Astrocyte (in vitro differentiated cells and primary cell): ENCODE results near the gene MRPL4. TPM values are rescaled to one million over a fixed set of nuclear protein-coding genes. Genes with fewer than 3 reads are reported as not detected.

Source experiments
- DNase-seq: peaks from one replicate; pipeline ENCODE4 v3.0.0-alpha.2; 2010; ENCODE audit warnings: low read depth
- FAIRE-seq: peaks from 2 replicates; lab custom pipeline; 2011; peaks lifted over from hg19 to GRCh38; lab: Jason Lieb, UNC
- H2AFZ ChIP-seq: 2 replicates; pipeline ENCODE4 v1.6.0; 2012; ENCODE audit warnings: low read depth, low read length, inconsistent platforms
- H3K27ac ChIP-seq: 2 replicates; pipeline ENCODE4 v1.5.1; 2011; ENCODE audit warnings: low read depth, low read length, inconsistent platforms
- H3K27me3 ChIP-seq: 2 replicates; pipeline ENCODE4 v1.6.0; 2011; ENCODE audit warnings: low read length, inconsistent platforms; ENCODE audit not compliant: insufficient read depth
- H3K36me3 ChIP-seq: 2 replicates; pipeline ENCODE4 v1.5.1; 2011; ENCODE audit warnings: low read length, inconsistent platforms; ENCODE audit not compliant: insufficient read depth
- H3K4me1 ChIP-seq: 2 replicates; pipeline ENCODE4 v1.5.1; 2011; ENCODE audit warnings: low read length, inconsistent platforms; ENCODE audit not compliant: insufficient read depth
- H3K4me2 ChIP-seq: 2 replicates; pipeline ENCODE4 v1.6.0; 2012; ENCODE audit warnings: low read length, inconsistent platforms
- H3K4me3 ChIP-seq: 2 replicates; pipeline ENCODE4 v1.5.1; 2011; ENCODE audit warnings: low read depth, mild to moderate bottlenecking, low read length, inconsistent platforms; ENCODE audit not compliant: insufficient read depth
- H3K79me2 ChIP-seq: 2 replicates; pipeline ENCODE4 v1.6.0; 2012; ENCODE audit warnings: mild to moderate bottlenecking, low read length, inconsistent platforms; ENCODE audit not compliant: insufficient read depth
- H3K9ac ChIP-seq: 2 replicates; pipeline ENCODE4 v1.6.0; 2012; ENCODE audit warnings: mild to moderate bottlenecking, low read length, inconsistent platforms
- H3K9me3 ChIP-seq: 2 replicates; pipeline ENCODE4 v1.5.1; 2012; ENCODE audit warnings: low read depth, mild to moderate bottlenecking, low read length, inconsistent platforms; ENCODE audit not compliant: insufficient read depth
- H4K20me1 ChIP-seq: 2 replicates; pipeline ENCODE4 v1.6.0; 2012; ENCODE audit warnings: low read length, inconsistent platforms; ENCODE audit not compliant: insufficient read depth
- H3K27ac Mint-ChIP-seq: one replicate; pipeline ENCODE4 v1.8.0; 2021; ENCODE audit warnings: mild to moderate bottlenecking, mixed read lengths; ENCODE audit not compliant: unreplicated experiment
- H3K27me3 Mint-ChIP-seq: one replicate; pipeline ENCODE4 v1.8.0; 2021; ENCODE audit warnings: low read depth, mixed read lengths; ENCODE audit not compliant: unreplicated experiment
- H3K36me3 Mint-ChIP-seq: one replicate; pipeline ENCODE4 v1.8.0; 2021; ENCODE audit warnings: low read depth, mixed read lengths; ENCODE audit not compliant: unreplicated experiment
- H3K4me1 Mint-ChIP-seq: one replicate; pipeline ENCODE4 v1.8.0; 2021; ENCODE audit warnings: low read depth, mixed read lengths; ENCODE audit not compliant: unreplicated experiment
- H3K4me3 Mint-ChIP-seq: one replicate; pipeline ENCODE4 v1.8.0; 2021; ENCODE audit warnings: mild to moderate bottlenecking, moderate library complexity, mixed read lengths; ENCODE audit not compliant: unreplicated experiment
- H3K9me3 Mint-ChIP-seq: one replicate; pipeline ENCODE4 v1.8.0; 2021; ENCODE audit warnings: mild to moderate bottlenecking, mixed read lengths; ENCODE audit not compliant: unreplicated experiment
- EZH2 ChIP-seq: IDR thresholded peaks from 2 replicates; pipeline ENCODE4 v1.6.1; 2012; ENCODE audit warnings: mild to moderate bottlenecking, low read length, inconsistent platforms; ENCODE audit not compliant: insufficient read depth
- total RNA-seq: library from RNA; stranded (reverse); gene quantifications from 2 replicates; pipeline ENCODE4 v1.2.1, GENCODE V29; 2021
- TF ChIP-seq, protein P1 (sequence below): IDR thresholded peaks from 2 replicates; pipeline ENCODE4 v1.5.1; 2011; ENCODE audit warnings: low read depth, mild to moderate bottlenecking, inconsistent platforms, low read length, moderate library complexity; ENCODE audit not compliant: insufficient read depth

Gene MRPL4
- total RNA-seq, 1 donor from 2014 or later = 60.3 TPM

GRCh38 chr19:10270180-10270615, 18.2 kb downstream of the MRPL4 start:
- Histone ChIP-seq H3K79me2 (no peaks in the 10 kb centered on the region), H3K27me3 (peaks cover 13% of the 10 kb centered on the region), H3K4me2 (peak overlapping the region; percentile 76), H3K4me3 (no peak overlapping the region), H2AFZ (peak overlapping the region; percentile 32), H4K20me1 (no peaks in the 10 kb centered on the region), H3K36me3 (no peaks in the 10 kb centered on the region), H3K9ac (peak overlapping the region; percentile 29), H3K9me3 (no peaks in the 10 kb centered on the region), H3K4me1 (peaks cover 12% of the 10 kb centered on the region), H3K27ac (no peak overlapping the region)
- Mint-ChIP-seq H3K27ac (no peak overlapping the region), H3K4me1 (no peaks in the 10 kb centered on the region), H3K27me3 (peaks cover 23% of the 10 kb centered on the region), H3K9me3 (no peaks in the 10 kb centered on the region), H3K4me3 (no peak overlapping the region), H3K36me3 (no peaks in the 10 kb centered on the region)
- TF ChIP-seq, protein P1, sequence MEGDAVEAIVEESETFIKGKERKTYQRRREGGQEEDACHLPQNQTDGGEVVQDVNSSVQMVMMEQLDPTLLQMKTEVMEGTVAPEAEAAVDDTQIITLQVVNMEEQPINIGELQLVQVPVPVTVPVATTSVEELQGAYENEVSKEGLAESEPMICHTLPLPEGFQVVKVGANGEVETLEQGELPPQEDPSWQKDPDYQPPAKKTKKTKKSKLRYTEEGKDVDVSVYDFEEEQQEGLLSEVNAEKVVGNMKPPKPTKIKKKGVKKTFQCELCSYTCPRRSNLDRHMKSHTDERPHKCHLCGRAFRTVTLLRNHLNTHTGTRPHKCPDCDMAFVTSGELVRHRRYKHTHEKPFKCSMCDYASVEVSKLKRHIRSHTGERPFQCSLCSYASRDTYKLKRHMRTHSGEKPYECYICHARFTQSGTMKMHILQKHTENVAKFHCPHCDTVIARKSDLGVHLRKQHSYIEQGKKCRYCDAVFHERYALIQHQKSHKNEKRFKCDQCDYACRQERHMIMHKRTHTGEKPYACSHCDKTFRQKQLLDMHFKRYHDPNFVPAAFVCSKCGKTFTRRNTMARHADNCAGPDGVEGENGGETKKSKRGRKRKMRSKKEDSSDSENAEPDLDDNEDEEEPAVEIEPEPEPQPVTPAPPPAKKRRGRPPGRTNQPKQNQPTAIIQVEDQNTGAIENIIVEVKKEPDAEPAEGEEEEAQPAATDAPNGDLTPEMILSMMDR = no peak
- TF ChIP-seq EZH2 = peak; percentile 52
- FAIRE-seq = no peak
- no peak for DNase-seq

DNA sequence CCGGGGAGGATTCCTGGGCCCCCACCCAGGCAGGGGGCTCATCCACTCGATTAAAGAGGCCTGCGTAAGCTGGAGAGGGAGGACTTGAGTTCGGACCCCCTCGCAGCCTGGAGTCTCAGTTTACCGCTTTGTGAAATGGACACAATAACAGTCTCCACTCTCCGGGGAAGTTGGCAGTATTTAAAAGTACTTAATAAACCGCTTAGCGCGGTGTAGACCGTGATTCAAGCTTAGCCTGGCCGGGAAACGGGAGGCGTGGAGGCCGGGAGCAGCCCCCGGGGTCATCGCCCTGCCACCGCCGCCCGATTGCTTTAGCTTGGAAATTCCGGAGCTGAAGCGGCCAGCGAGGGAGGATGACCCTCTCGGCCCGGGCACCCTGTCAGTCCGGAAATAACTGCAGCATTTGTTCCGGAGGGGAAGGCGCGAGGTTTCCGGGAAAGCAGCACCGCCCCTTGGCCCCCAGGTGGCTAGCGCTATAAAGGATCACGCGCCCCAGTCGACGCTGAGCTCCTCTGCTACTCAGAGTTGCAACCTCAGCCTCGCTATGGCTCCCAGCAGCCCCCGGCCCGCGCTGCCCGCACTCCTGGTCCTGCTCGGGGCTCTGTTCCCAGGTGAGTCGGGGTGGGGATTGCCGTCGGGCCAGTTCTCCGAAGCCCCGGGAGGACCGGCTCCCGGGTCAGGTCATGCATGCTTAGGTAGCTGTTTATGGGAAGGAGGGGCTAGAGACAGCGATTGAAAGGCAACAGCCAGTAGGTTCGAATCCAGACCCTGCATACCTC, 18.8 kb downstream of the MRPL4 start, which contains the start of gene ICAM1:
Gene ICAM1, plus strand, starts transcription at position 505 of the 779 bp plus-strand sequence. Its CDS starts 40 bp downstream, at position 545.
- Mint-ChIP-seq H3K4me1 (no peaks in the 10 kb centered on the region), H3K27me3 (peaks cover 25% of the 10 kb centered on the region), H3K27ac (no peak within 1 kb of the TSS), H3K36me3 (no peaks in the 10 kb centered on the region), H3K4me3 (peak within 1 kb of the TSS; percentile 34), H3K9me3 (no peaks in the 10 kb centered on the region)
- H3K36me3 ChIP-seq = no peaks in the 10 kb centered on the region
- peak within 1 kb of the TSS; percentile 76 for H3K4me2 ChIP-seq
- no peak within 1 kb of the TSS for H3K27ac ChIP-seq
- H3K9ac ChIP-seq = peak within 1 kb of the TSS; percentile 29
- DNase-seq = peak; percentile 45
- peak within 1 kb of the TSS; percentile 55 for H2AFZ ChIP-seq
- no peaks in the 10 kb centered on the region for H3K9me3 ChIP-seq
- no peaks in the 10 kb centered on the region for H3K79me2 ChIP-seq
- peak within 1 kb of the TSS; percentile 22 for H3K4me3 ChIP-seq
- peaks cover 12% of the 10 kb centered on the region for H3K4me1 ChIP-seq
- H4K20me1 ChIP-seq = no peaks in the 10 kb centered on the region
- peaks cover 13% of the 10 kb centered on the region for H3K27me3 ChIP-seq
- TF ChIP-seq EZH2 = peak; percentile 23
- TF ChIP-seq, protein P1 = no peak
- FAIRE-seq = no peak
